ENCODE results near the gene CIAO2B. TPM values are rescaled to one million over a fixed set of nuclear protein-coding genes. Genes with fewer than 3 reads are reported as not detected.
A peak's percentile ranks its signal among the peaks of the same experiment; 100 is the strongest.
"Not testable (repeated sequence)": the region's sequence is repeated elsewhere in the genome, so short reads cannot be mapped to it uniquely, and the experiment has no call there.

The CIAO2B gene
- 10 to 100 TPM; 71.1 to 99.3 (median 82.0) TPM for polyA plus RNA-seq (ENCODE audit: insufficient read length in 10 of 10)
- long read RNA-seq, donor 1, transcript CIAO2B-201 (5 exons, 676 nt): major isoform, 63 of 68 reads
- long read RNA-seq, donor 1, transcript CIAO2B-203 (4 exons, 718 nt): minor isoform, 5 of 68 reads
- long read RNA-seq, donor 1, partial matches to known transcripts: 0 of 68 reads
- long read RNA-seq, donor 1, other reads (novel, unspliced or antisense): 0 of 68 reads
- long read RNA-seq, donor 2, transcript CIAO2B-201 (5 exons, 676 nt): major isoform, 52 of 109 reads
- long read RNA-seq, donor 2, partial matches to known transcripts: 54 of 109 reads
- long read RNA-seq, donor 2, other reads (novel, unspliced or antisense): 0 of 109 reads
- long read RNA-seq, donor 3: 0 reads
- long read RNA-seq, donor 4, transcript CIAO2B-201 (5 exons, 676 nt): major isoform, 41 of 42 reads
- long read RNA-seq, donor 4, partial matches to known transcripts: 0 of 42 reads
- long read RNA-seq, donor 4, other reads (novel, unspliced or antisense): 0 of 42 reads
- long read RNA-seq, donor 5, transcript CIAO2B-201 (5 exons, 676 nt): major isoform, 110 of 111 reads
- long read RNA-seq, donor 5, partial matches to known transcripts: 0 of 111 reads
- long read RNA-seq, donor 5, other reads (novel, unspliced or antisense): 0 of 111 reads
- long read RNA-seq, donor 6, transcript CIAO2B-201 (5 exons, 676 nt): major isoform, 58 of 59 reads
- long read RNA-seq, donor 6, partial matches to known transcripts: 0 of 59 reads
- long read RNA-seq, donor 6, other reads (novel, unspliced or antisense): 0 of 59 reads
- long read RNA-seq, donor 7, transcript CIAO2B-201 (5 exons, 676 nt): major isoform, 39 of 41 reads
- long read RNA-seq, donor 7, partial matches to known transcripts: 0 of 41 reads
- long read RNA-seq, donor 7, other reads (novel, unspliced or antisense): 0 of 41 reads
- long read RNA-seq, donor 8, transcript CIAO2B-201 (5 exons, 676 nt): major isoform, 50 of 54 reads
- long read RNA-seq, donor 8, partial matches to known transcripts: 0 of 54 reads
- long read RNA-seq, donor 8, other reads (novel, unspliced or antisense): 0 of 54 reads
- long read RNA-seq, donor 9, transcript CIAO2B-201 (5 exons, 676 nt): major isoform, 12 of 12 reads
- long read RNA-seq, donor 9, partial matches to known transcripts: 0 of 12 reads
- long read RNA-seq, donor 9, other reads (novel, unspliced or antisense): 0 of 12 reads

DNA sequence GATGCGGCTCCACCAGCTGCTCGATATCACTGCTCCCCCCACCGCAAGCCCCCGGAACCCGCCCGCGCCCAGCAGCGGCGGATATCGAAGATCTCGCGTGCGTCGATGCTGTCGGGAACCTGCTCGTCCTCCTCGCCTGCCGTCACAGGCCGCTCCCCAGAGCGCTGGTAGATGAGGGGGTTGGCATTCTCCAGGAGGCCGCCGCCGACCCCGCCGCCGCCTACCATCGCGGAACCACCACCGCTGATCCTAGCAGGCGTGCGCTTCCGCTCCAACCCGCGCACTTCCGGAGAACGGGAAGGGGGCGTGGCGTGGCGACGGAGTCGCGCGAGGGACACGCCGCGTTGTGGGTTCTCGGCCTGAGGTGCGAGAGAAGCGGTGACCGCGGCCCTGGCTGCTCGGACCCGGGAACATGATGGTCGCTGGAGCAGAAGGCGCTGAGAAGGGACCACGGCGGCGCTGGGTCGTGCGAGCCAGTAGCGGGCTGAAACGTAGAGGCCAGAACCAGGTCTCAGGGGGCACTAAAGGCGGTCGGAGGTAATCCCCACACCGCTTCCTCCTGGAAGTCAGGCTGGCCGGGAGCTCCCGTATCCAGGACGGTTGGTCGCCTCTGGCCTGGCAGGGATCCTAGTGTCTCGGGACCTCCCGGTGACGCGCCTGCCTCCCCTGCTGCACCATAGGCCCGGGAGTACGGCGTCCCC, at the start of gene CIAO2B:
Gene CIAO2B (minus strand): TSS at position 265 of the 701 bp plus-strand sequence. CDS start 38 bp downstream, at position 227.
- peak; percentile 83 to 98 (median 96) for DNase-seq

DNA sequence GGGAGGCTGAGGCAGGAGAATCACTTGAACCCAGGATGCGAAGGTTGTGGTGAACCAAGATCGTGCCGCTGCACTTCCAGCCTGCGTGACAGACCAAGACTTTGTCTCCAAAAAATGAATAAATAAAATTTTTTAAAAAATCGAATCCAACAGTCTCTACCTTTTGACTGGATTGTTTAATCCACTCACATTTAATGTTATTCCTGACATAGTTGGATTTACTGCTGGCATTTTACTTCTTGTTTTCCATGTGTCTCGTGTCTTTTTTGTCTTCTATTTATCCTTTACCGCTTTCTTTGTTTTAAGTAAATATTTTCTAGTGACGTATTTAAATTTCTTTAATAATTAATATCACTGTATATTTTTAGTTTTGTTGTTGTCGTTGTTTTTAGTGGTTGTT, 48.8 kb upstream of the CIAO2B start:
- no peak for DNase-seq

DNA sequence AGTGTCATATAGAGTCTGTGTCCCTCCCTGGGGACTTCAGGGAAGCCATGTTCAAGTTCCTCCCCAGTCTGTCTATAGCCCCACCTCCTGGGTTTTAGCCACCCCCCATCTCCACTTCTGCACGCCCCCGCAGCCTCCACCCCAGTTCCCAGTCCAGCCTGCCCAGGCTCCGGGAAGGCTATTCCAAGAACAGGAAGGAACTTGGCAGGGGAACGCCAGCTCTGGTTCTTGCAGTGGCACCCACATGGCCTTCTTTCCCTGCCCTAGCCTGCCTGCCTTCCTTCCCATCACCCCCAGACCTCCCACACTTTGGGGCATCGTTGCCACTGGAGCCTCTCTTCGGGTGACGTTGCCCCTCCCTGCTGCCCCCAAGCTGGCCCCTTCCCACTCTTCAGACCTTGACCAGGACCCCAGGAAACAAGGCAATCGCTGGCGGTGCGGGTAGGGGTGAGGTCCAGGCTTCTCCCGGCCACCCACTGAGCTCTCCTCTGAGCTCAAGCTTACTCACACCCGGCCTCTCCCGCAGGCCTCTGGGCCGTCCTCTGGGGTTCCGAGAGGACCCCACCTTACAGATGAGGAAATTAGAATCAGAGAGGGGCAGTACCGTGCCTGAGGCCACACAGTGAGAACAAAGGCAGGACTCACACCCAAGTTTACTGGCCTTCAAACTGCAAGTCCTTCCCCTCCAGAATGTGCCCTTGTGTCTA, 45.0 kb upstream of the CIAO2B start:
- peak in 1 of 3 donors; percentile 14 for DNase-seq

DNA sequence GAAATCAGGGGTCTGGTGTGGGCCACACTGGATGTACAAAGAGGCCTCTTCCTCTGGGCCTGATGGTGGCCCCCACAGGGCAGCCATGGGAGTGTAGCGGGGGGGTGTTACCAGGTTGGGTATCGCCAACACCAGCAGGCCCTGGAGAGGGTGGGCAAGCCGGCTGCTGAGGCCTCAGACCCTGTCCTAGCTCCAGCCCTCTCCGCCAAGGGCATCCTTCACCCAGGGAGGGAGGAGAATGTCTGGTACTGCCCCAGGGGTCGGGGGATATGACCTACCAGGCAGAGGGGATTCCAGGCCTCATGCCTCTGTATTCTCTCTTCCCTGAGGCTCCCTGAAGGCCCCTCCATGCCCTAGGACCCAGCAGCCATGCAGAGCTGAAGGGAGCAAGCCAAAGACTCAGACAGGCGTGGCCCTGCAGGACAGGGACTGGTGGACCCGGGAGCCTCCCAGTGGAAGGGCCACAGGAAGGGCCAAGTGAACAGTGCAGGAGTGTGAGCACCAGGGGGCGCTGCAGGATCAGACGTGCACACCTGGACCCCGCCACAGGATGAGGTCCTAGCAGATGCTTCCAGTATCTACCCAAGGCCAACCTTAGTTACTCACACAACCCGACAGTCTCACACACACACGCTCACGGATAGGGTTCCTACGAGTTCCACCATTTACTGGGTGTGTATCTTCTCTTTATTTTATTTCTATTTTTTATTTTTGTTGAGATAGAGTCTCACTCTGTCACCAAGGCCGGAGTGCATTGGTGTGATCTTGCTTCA, 43.3 kb upstream of the CIAO2B start:
- peak; percentile 73 to 87 (median 83) for DNase-seq

DNA sequence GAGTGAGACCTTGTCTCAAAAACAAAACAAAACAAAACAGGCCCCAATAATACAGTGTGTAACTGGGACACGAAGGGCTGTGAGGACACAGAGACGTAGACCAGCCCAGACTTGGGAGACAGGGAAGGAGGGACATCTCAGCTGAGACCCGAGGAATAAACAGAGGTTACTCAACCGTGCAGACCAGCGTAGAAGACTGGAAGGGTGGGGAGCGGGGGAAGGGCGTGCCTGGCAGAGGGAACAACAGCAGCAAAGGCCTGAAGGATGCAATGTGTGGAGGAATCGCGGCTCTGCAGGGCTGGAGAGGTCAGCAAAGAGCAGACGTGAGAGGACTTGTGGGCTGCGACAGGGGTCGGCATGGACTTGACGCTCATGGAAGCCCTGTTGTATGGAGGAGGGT, 42.5 kb upstream of the CIAO2B start:
- DNase-seq: no peak

DNA sequence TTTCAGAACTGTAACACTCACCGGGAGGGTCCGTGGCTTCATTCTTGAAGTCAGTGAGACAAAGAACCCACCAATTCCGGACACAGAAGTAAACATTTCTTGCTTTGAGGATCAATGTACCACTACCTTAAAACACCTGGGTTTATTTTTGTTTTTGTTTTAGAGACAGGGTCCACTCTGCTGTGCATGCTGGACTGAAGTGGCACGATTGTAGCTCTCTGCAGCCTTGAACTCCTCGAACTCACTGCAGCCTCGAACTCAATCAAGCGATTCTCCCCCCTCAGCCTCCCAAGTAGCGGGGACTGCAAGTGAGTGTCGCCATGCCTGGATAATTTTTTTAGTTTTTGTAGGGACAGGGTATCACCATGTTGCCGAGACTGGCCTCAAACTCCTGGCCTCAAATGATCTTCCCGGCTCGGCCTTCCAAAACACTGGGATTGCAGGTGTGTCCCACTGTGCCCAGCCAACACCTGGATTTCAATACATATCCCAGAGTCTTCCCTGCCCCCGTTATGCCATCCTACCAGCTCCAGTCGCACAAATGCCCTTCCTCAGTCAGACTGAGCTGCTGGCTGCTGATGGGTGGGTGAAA, 41.2 kb upstream of the CIAO2B start:
- no peak for DNase-seq

DNA sequence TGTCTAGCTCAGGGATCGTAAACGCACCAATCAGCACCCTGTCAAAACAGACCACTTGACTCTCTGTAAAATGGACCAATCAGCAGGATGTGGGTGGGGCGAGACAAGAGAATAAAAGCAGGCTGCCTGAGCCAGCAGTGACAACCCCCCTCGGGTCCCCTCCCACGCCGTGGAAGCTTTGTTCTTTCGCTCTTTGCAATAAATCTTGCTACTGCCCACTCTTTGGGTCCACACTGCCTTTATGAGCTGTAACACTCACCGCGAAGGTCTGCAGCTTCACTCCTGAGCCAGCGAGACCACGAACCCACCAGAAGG, 40.7 kb upstream of the CIAO2B start:
- not testable (repeated sequence) for DNase-seq

DNA sequence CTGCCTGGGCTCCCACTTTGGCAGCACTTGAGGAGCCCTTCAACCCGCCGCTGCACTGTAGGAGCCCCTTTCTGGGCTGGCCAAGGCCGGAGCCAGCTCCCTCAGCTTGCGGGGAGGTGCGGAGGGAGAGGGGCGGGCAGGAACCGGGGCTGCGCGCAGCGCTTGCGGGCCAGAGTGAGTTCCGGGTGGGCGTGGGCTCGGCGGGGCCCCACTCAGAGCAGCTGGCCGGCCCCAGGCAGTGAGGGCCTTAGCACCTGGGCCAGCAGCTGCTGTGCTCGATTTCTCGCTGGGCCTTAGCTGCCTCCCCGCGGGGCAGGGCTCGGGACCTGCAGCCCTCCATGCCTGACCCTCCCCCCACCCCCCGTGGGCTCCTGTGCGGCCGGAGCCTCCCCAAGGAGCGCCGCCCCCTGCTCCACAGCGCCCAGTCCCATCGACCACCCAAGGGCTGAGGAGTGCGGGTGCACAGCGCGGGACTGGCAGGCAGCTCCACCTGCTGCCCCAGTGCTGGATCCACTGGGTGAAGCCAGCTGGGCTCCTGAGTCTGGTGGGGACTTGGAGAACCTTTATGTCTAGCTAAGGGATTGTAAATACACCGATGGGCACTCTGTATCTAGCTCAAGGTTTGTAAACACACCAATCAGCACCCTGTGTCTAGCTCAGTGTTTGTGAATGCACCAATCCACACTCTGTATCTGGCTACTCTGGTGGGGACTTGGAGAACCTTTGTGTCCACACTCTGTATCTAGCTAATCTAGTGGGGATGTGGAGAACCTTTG, 40.1 kb upstream of the CIAO2B start:
- DNase-seq: not testable (repeated sequence)

DNA sequence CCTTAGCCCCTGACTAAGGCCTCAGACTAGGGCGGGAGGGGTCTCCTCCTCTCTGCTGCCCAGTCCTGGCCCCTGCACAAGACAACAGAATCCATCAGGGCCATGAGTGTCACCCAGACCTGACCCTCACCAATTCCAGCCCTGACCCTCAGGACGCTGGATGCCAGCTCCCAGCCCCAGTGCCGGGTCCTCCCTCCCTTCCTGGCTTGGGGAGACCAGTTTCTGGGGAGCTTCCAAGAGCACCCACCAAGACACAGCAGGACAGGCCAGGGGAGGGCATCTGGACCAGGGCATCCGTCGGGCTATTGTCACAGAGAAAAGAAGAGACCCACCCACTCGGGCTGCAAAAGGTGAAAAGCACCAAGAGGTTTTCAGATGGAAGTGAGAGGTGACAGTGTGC, 39.5 kb upstream of the CIAO2B start:
- no peak for DNase-seq

DNA sequence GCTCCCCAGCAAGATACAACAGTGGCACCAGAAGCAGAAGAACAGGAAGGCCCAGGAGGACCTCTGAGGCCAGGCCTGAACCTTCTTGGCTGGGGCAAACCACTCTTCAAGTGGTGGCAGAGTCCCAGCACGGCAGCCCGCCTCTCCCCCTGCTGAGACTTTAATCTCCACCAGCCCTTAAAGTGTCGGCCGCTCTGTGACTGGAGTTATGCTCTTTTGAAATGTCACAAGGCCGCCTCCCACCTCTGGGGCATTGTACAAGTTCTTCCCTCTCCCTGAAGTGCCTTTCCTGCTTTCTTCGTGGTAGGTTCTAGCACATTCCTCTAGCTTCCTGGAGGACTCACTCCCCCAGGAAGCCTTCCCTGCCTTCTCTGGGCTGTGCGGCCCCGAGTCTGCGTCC, 38.8 kb upstream of the CIAO2B start:
- no peak for DNase-seq

DNA sequence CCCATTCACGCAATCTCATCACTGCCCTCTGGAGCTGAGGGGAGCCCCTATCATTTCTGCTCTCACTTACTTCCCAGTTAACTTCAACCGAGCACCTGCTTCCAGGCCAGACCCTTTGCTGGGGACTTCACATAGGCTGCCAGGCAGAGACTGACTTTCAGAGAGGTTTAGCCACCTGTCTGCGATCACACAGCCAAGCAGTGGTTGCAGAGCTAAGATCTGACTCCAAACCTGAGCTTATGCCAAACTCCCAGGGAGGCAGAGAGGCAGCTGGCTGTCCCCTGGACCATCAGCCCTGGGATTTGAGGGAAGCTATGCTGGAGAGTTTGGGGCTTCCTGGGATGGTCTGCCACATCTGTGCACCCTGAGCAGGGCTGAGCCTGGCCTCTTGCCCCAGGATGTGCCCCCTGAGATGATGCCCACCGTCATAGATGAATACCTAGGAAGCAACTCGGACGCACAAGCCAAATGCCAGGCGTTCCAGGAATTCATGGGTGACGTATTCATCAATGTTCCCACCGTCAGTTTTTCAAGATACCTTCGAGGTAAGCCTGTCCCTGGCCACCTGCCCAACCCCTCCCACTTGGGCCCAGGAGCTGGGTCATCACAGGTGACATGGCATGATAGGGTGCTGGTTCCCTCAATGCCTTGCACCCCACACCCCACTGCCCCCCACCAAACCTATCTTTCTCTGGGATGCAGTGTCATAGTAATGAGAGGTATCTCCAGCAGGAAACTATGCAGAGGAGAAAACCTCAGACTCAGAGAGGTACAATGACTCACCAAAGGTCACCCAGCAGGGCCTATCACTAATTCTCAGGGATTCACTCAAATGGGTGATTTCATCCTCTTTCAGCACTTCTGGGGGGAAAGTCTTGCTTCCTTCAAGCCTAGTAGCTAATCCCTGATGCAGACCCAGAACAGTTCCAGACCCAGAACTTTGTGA, 36.8 kb upstream of the CIAO2B start:
- DNase-seq: no peak

DNA sequence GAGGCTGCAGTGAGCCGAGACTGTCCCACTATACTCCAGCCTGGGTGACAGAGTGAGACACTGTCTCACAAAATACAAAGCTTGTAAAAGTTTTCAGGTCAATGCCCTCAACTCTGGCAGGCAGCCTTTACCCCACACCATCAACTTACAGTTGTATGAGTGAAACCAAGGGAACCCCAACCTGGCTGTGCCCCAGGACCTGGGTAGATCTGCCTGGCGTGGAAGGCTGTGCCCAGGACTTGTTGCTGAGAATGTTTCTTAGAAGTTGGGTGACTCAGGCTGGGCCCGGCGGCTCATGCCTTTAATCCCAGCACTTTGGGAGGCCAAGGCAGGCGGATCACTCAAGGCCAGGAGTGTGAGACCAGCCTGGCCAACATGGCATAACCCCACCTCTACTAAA, 34.6 kb upstream of the CIAO2B start:
- DNase-seq: no peak

DNA sequence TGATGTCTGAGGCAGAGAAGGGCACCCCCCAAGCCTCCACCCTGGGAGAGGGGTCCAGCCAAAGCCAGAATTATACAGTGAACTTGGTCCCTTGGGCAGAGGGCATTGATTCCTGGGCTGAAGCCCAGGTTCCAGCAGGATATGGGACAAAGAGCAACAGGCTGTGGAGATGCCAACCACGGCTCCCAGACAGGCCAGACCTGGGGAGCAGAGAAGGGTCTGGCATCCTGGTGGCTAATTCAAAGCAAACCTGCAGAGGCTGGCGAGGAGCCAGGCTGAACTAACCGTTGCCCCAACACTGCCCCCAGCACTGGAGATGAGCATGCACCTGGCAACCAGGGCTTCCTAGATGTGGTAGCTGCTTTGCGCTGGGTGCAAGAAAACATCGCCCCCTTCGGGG, 29.8 kb upstream of the CIAO2B start:
- DNase-seq: no peak

DNA sequence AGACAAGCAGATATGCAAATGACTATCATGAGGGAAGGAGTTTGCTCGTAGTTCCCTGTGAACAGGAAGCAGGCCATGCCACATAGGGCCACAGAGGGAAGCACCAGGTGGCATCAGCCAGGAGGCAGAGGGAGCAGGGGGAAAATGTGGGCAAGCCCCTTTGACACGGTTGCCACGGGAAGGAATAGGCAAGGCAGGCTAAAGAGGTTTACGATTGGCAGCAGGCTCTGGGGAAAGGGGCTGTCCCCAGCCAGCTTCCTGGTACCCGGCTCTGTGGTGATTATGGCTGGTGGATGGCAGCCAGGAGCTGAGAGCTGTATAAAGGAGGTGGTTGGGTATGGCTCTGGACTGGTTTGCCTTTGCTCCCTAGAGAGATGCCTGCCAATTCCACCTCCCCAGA, 27.7 kb upstream of the CIAO2B start:
- DNase-seq: no peak

DNA sequence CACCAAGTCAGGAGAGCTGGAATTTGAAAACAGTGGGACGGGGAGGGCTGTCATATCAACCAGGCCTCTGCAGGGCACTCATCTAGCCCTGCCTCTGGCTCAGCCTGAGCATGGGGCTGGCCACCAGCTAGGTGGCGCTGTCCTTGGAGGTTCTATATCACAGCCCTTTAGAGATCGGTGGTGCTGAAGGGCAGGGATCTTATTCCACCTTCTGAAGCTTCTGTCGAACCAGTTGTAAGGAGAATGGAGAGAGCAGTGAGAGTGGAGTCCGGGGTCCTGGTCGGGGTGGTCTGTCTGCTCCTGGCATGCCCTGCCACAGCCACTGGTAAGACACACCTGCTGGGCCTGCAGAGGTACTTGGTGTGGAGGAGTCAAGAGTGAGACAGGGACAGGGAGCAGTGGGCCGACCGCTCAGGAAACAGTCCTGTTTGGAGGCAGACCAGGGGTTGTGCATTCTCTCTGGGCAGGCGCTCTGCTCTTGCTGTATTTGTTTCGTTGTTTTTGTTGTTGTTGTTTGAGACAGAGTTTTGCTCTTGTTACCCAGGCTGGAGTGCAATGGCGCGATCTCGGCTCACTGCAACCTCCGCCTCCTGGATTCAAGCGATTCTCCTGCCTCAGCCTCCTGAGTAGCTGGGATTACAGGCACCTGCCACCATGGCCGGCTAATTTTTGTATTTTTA, 27.0 kb upstream of the CIAO2B start, which contains the start of gene CES3:
Gene CES3 (plus strand): TSS at position 202 of the 680 bp plus-strand sequence. CDS start 42 bp downstream, at position 244.
- peak in 1 of 3 donors; percentile 49 for DNase-seq

DNA sequence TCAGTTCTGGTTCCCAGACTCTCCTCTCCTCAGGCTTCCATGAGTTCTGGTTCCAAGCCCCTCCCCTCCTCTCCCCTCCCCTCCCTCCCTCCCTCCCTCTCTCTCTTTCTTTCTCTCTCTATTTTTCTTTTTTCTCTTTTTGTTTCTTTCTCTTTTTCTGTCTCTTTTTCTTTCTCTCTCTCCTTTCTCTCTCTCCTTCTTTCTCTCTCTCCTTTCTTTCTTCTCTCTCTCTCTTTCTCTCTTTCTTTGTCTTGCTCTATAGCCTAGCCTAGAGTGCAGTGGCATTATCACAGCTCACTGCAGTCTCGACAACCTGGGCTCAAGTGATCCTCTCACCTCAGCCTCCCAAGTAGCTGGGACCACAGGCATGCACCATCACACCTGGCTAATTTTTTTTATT, 26.1 kb upstream of the CIAO2B start:
- DNase-seq: no peak

DNA sequence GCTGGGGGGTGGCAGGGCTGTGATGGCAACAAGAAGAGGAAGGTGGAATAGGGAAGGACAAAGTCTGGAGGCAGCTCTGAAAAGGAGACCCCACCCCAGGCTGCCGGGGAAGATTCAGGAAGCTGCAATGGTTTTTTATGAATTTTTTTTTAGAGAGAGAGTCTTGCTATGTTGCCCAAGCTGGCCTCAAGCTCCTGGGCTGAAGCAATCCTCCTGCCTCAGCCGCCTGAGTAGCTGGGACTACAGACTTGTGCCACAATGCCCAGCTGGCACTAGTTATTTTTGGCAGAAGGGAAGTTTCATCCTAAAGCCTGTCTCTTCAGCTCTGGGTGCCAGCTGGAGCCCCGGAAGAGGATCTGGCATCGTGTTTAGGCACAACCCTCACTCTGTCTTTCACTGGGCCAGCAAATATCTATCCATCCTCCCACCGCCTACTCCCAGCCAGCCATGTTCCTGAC, 25.5 kb upstream of the CIAO2B start:
- DNase-seq: peak in 2 of 3 donors; percentile 22 to 33

Data from muscle of back (tissue), 13 donors.